ENCODE results near the gene SLIT3. TPM values are rescaled to one million over a fixed set of nuclear protein-coding genes. Genes with fewer than 3 reads are reported as not detected.

SLIT3 gene
- total RNA-seq, 4 donors from 2014 or later = 10.8 to 30.8 (median 18.4) TPM

GRCh38 chr5:169192536-169192935, 108.4 kb downstream of the SLIT3 start:
- Histone ChIP-seq H3K27me3 (no peaks in the 10 kb centered on the region), H3K9me3 (no peaks in the 10 kb centered on the region), H3K27ac (no peak overlapping the region), H3K4me3 (no peak overlapping the region), H3K4me1 (peaks cover 5% of the 10 kb centered on the region), H3K36me3 (no peaks in the 10 kb centered on the region)
- 21% methylated on average over 3 of the region's 3 CpGs for WGBS
- DNase-seq (ENCODE audit: low spot score in 2 of 2) = no peak
- TF ChIP-seq POLR2AphosphoS5 (IDR thresholded peaks at IDR 0.05) (no peak), CTCF (IDR thresholded peaks at IDR 0.05) (no peak), POLR2A (IDR thresholded peaks at IDR 0.05) (no peak), EP300 (IDR thresholded peaks at IDR 0.05) (no peak)

GRCh38 chr5:169190849-169191248, 110.1 kb downstream of the SLIT3 start:
- TF ChIP-seq POLR2AphosphoS5 (IDR thresholded peaks at IDR 0.05) = no peak
- no peak for TF ChIP-seq EP300 (IDR thresholded peaks at IDR 0.05)
- TF ChIP-seq POLR2A (IDR thresholded peaks at IDR 0.05) = no peak
- TF ChIP-seq CTCF (IDR thresholded peaks at IDR 0.05) = no peak
- Histone ChIP-seq H3K27me3 (no peaks in the 10 kb centered on the region), H3K4me1 (peaks cover 3% of the 10 kb centered on the region), H3K36me3 (no peaks in the 10 kb centered on the region), H3K4me3 (no peak overlapping the region), H3K27ac (no peak overlapping the region), H3K9me3 (no peaks in the 10 kb centered on the region)
- no peak for DNase-seq (ENCODE audit: low spot score in 2 of 2)
- WGBS = 78% methylated on average over 1 of the region's 1 CpG

- TF ChIP-seq POLR2AphosphoS5 (IDR thresholded peaks at IDR 0.05) (no peak), POLR2A (IDR thresholded peaks at IDR 0.05) (no peak), EP300 (IDR thresholded peaks at IDR 0.05) (no peak), CTCF (IDR thresholded peaks at IDR 0.05) (no peak)
- 76% methylated on average over 3 of the region's 3 CpGs for WGBS
- no peak overlapping the region for H3K27ac ChIP-seq
- DNase-seq (ENCODE audit: low spot score in 2 of 2) = no peak
- no peaks in the 10 kb centered on the region for H3K27me3 ChIP-seq
- no peaks in the 10 kb centered on the region for H3K9me3 ChIP-seq
- no peak overlapping the region for H3K4me3 ChIP-seq
- no peaks in the 10 kb centered on the region for H3K4me1 ChIP-seq
- H3K36me3 ChIP-seq = no peaks in the 10 kb centered on the region
Measured at GRCh38 chr5:169185626-169186025, 115.3 kb downstream of the SLIT3 start.

- Histone ChIP-seq H3K27me3 (no peaks in the 10 kb centered on the region), H3K27ac (no peak overlapping the region), H3K4me3 (no peak overlapping the region), H3K36me3 (no peaks in the 10 kb centered on the region), H3K4me1 (no peaks in the 10 kb centered on the region), H3K9me3 (no peaks in the 10 kb centered on the region)
- no peak for DNase-seq (ENCODE audit: low spot score in 2 of 2)
- TF ChIP-seq EP300 (IDR thresholded peaks at IDR 0.05) = no peak
- TF ChIP-seq CTCF (IDR thresholded peaks at IDR 0.05) = no peak
- no peak for TF ChIP-seq POLR2A (IDR thresholded peaks at IDR 0.05)
- no peak for TF ChIP-seq POLR2AphosphoS5 (IDR thresholded peaks at IDR 0.05)
Measured at GRCh38 chr5:169183576-169183975, 117.4 kb downstream of the SLIT3 start.

GRCh38 chr5:169182797-169183196, 118.1 kb downstream of the SLIT3 start:
- no peak for TF ChIP-seq POLR2AphosphoS5 (IDR thresholded peaks at IDR 0.05)
- no peak for TF ChIP-seq CTCF (IDR thresholded peaks at IDR 0.05)
- TF ChIP-seq EP300 (IDR thresholded peaks at IDR 0.05) = no peak
- no peak for TF ChIP-seq POLR2A (IDR thresholded peaks at IDR 0.05)
- Histone ChIP-seq H3K9me3 (no peaks in the 10 kb centered on the region), H3K36me3 (no peaks in the 10 kb centered on the region), H3K4me1 (peaks cover 3% of the 10 kb centered on the region), H3K27ac (no peak overlapping the region), H3K27me3 (no peaks in the 10 kb centered on the region), H3K4me3 (no peak overlapping the region)
- WGBS = 83% methylated on average over 4 of the region's 4 CpGs
- no peak for DNase-seq (ENCODE audit: low spot score in 2 of 2)

Measured in suprapubic skin (tissue), 4 donors.